Measurements from ENCODE around the gene CAPN6. TPM values are rescaled to one million over a fixed set of nuclear protein-coding genes. Genes with fewer than 3 reads are reported as not detected.
A peak's percentile ranks its signal among the peaks of the same experiment; 100 is the strongest.

Gene CAPN6
- total RNA-seq, 4 donors from 2014 or later: 0.47 to 5.4 (median 1.4) TPM

DNA sequence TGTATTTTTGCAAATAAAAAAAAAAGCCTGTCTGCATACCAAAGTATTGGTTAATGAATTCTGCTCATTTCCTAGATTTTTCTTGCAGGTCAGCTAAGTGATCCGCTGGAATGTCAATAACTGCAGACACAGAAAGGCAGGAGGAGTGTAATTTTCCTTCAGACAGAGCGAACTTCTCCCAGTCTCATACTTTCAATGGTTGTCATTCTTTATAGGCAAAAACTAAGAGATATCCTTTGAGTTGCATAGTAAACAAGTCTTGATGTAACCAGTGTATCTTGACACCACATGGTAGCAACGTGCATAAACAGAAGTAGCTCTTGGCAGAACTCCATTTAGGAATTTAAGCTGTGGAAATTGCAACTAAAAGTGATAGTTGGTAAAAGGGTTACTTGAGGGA lies 8.2 kb downstream of the CAPN6 start:
- no peak for DNase-seq (ENCODE audit: low spot score)
- ATAC-seq (ENCODE audit: low FRiP score): no peak
- TF ChIP-seq, protein P1, sequence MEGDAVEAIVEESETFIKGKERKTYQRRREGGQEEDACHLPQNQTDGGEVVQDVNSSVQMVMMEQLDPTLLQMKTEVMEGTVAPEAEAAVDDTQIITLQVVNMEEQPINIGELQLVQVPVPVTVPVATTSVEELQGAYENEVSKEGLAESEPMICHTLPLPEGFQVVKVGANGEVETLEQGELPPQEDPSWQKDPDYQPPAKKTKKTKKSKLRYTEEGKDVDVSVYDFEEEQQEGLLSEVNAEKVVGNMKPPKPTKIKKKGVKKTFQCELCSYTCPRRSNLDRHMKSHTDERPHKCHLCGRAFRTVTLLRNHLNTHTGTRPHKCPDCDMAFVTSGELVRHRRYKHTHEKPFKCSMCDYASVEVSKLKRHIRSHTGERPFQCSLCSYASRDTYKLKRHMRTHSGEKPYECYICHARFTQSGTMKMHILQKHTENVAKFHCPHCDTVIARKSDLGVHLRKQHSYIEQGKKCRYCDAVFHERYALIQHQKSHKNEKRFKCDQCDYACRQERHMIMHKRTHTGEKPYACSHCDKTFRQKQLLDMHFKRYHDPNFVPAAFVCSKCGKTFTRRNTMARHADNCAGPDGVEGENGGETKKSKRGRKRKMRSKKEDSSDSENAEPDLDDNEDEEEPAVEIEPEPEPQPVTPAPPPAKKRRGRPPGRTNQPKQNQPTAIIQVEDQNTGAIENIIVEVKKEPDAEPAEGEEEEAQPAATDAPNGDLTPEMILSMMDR (IDR thresholded peaks at IDR 0.05): no peak

DNA sequence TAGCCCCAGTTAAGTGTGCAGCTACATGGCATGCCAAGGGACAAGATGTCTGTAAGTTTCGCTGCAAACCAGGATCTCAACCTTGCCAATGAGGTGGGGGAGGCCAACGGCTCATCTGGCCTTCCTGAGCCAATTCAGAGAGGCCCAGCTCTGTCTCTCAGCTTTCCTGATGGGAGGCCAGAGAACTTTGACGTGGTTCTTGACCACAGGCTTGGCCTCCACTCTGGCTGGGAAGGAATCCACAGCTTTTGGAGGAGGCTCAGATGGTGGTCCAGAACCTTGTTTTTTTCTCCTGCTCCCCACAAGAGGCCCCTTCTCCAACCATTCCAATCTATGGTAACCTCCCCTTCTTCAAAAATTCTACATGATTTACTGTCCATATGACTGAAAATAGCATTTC lies 9.8 kb downstream of the CAPN6 start:
- DNase-seq (ENCODE audit: low spot score) (no peak), ATAC-seq (ENCODE audit: low FRiP score) (no peak)
- TF ChIP-seq, protein P1 (IDR thresholded peaks at IDR 0.05): no peak

DNA sequence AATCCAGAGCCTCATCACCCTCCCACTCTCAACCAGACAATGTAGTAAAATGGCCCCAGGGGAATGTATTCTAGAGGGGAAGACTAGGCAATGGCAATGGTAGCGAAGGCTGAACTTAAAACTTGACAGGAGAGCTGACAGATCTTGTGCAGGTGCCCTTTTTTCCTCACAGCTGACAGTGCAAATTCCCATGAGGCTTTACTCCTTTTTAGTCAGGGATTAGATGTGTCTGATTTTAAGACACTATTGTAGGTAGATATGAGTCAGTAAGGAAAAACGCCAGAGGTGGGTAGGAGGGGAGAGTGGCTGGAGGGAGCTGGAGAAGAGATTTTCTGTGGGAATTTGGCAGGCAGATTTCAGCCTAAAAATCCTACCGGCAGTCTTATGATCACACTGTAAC lies 10.7 kb downstream of the CAPN6 start:
- ATAC-seq (ENCODE audit: low FRiP score) (peak; percentile 46), DNase-seq (ENCODE audit: low spot score) (no peak)
- TF ChIP-seq, protein P1 (IDR thresholded peaks at IDR 0.05): no peak

DNA sequence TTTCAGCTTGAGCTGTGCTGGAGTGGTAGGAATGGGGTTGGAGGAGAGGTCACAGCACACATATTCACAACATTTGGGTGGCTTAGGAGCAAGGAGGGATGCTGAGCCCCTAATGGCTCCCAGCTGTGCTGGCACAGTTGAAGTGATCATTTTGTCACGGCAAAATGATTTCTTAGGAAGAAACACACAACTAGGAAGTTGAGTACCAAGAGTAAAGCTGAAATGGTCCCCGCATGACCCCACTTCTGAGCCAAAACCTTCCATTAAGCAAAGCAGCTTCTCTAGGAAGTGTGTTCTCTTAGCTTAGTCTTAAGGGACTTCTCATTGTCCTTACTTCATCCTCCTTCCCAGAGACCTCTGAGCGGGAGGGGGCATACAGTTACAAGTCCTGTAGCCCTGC lies 12.6 kb downstream of the CAPN6 start:
- ATAC-seq (ENCODE audit: low FRiP score): no peak
- TF ChIP-seq, protein P1 (IDR thresholded peaks at IDR 0.05): no peak

DNA sequence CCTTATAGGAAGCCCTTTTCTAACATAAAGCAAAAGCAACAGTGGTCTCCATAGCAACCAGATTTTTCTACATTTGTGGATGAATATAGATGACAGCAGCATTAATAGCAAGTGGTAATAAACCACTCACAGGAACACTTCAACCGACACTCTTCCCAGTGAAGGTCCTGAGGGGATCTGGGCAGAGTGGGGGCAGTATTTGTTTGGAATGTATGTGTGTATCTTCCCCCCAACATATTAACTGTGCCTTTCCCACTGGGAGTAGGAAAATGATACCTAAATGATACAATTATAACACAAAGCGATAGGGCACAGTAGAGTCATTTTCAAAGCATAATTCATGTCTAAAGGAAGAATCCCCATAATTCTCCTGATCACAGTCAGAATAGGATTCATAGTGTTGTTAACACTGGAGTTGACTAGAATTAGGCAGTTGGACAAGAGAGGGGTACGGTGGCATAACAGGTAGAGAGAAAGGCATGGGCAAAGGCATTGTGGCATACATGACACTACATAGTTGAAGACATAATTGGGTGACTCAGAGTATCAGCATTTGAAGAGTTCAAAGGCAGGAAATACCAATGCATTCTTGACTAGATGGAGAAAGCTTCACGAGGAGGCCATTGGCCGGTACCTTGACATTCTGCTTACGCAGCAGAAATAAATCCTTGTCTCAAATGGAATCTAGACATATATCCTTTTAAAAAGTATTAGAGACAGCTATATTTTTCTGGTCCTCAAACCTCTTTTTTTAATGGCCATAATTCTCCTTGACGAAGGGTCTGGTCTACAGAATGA lies 15.2 kb downstream of the CAPN6 start:
- DNase-seq (ENCODE audit: low spot score): no peak
- TF ChIP-seq, protein P1 (IDR thresholded peaks at IDR 0.05): no peak
- ATAC-seq (ENCODE audit: low FRiP score): no peak

More for the DNA sequence above, 12.6 kb downstream of the CAPN6 start:
- no peak for DNase-seq (ENCODE audit: low spot score)

DNA sequence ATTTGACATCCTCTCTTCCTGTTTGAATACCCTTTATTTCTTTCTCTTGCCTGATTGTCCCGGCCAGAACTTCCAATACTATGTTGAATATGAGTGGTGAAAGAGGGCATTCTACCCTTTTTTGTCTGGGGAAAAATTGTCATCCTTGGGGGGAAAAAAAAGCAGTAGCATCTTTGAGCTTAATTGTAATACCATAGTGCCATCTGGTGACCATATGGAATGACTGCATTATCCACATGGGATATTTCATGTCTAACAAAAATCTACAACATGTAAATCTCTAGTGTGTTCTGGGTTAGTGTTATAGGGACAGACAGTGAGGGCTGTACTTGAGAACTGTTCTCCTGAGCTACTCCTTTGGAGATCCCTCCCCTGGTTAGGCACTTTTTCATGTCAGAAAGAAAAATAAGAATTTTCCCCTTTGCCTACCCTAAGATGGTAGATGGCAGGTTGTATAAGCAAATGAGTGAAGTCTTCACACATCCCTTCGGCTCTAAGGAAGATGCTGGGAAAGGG lies 26.0 kb downstream of the CAPN6 start:
- TF ChIP-seq, protein P1 (IDR thresholded peaks at IDR 0.05): no peak
- ATAC-seq (ENCODE audit: low FRiP score): no peak
- no peak for DNase-seq (ENCODE audit: low spot score)

DNA sequence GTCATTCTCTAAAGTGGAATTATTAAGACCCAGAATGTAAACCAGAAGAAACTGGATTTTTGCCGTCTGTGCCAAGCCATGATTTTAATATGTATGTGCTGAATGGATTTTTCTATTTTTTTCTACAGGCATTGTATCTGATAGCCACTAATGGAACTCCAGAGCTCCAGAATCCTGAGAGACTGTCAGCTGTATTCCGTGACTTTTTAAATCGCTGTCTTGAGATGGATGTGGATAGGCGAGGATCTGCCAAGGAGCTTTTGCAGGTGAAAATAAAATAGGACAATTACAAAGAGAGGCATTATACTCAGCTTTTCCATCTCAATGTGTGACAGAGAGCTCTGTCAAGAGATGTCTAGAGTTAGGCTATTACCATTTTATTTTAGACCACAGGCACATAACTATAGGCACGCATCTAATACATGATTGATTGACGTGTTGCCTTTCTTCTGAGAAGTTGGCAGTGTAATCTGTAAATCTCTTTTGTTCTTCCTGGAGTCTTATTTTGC lies 53.9 kb downstream of the CAPN6 start:
- ATAC-seq (ENCODE audit: low FRiP score) (no peak), DNase-seq (ENCODE audit: low spot score) (no peak)
- TF ChIP-seq, protein P1 (IDR thresholded peaks at IDR 0.05): no peak
